Stimulated activated CD4-positive, alpha-beta T cell treated with anti-CD3 and anti-CD28 coated beads, Interleukin-12 subunit alpha, Interleukin-12 subunit beta, amount 100 ng/mL, for 24 hours (primary cell): ENCODE results near the gene KCNQ1OT1.
"Not testable (repeated sequence)": the region's sequence is repeated elsewhere in the genome, so short reads cannot be mapped to it uniquely, and the experiment has no call there.

Experiments used
- DNase-seq, 2 experiments: peaks; one replicate each; pipeline ENCODE4 v3.0.0-alpha.2; 2020; ENCODE audit warnings: low read depth in 2 of 2

Gene KCNQ1OT1

DNA sequence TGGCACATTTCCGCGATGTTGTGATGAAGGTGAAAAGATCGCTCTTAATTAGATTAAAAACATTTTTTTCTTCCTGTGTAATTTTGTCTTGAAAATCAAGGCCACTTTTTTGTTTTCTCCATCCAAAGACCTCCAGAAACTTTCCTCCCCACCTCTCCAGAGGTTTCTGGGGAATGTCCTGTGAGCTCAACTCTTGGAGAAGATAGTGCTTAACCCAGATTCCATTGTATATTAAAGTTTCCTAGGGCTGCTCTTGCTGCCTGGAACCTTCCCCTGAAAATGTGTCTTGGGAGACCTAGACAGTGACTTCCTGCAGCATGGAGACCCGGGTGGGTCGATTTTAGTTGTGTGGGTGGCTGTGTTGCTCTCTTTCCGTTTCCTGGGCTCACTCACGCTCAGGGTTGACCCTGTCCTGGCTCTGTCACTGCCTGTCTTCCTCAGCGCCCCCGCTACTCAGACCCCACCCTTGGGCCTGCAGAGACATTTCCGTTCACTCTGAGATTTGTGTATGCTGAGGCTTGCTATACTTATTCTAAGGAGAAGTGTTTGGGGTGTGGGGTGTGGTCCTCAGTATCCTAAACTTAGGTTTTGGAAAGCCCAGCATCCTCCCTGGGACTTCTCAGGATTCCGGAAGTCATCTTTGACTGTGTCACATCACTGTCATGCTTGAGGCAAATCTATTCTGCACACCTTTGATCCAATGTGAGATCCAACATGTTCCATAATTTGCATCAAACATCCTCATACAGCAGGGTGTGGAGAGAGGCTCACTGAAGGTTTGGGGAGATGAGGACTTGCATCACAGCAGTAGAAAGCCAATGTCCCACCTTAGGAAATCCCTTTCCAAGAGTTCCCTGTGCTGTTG lies 47.2 kb downstream of the KCNQ1OT1 start:
- no peak for DNase-seq

DNA sequence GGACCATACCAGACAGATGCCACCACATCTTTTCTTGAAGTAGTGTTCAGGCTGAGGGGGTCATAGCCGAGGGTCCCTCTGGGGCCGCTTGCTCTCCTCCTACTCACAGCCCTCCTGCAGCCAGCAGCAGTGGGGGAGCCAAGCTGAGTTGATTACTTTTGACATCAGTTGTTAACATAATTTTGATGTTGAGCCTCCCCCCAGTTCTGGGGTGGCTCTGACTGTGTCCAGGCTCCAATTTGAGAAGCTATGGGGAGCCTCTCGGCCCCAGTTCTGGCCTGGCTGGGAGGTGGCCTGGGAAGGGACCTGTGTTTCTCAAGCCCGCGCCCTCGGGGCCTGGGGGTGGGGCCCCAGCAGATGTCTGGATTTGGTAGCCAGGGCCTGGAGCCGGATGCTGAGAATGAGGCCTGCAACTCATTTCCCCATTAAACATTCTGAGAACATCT lies 47.9 kb downstream of the KCNQ1OT1 start:
- no peak for DNase-seq

DNA sequence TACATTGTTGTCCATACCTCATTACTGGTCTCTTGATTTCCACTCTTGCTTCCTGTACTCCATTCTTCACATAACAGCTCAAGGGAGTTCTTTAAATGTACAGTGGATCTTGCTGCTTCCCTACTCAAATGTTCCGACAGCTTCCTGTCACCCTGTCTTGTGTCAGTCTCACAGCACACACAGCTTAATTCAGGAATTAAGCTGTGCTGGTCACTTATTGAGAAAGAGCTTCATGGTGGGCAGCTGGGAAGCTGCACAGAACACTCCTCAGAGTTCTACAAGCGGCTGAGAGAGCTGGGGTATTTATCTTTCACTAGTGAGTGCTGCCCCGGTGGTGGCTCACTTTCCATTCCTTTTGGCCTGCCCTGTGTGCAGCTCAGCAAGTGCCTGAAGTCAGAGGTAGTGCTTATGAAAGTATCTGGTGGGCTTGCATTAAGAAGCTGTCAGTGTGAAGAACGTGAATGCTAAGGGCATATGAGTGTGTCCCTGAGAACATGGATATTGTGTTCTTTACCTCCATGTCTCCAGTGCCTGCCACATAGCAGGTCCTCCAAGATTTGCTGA lies 48.7 kb downstream of the KCNQ1OT1 start:
- DNase-seq: no peak

DNA sequence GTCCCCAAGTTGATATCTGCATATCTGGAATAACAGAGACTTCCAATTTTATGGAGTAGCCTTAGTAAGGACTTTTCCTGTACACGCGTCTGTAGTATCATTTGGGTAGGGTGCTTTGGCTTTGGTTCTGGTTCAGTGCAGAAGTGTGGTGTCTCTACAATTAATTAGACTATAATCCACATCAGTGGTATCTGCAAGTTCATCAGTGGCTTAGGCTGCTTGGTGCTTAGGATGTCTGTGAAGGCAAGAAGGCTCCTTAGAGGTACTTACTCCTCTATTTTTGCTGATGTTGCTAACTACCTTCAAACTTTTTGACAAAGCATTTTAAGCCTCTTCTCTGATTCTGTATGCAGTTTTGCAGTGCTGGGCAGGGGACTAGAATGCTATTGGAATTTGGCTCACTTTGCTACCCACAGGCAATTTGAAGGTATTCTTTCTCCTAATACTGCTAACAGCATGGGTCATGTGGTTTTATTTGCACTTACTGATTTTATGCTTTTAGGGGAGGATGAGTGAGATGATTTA lies 49.4 kb downstream of the KCNQ1OT1 start:
- DNase-seq: no peak

DNA sequence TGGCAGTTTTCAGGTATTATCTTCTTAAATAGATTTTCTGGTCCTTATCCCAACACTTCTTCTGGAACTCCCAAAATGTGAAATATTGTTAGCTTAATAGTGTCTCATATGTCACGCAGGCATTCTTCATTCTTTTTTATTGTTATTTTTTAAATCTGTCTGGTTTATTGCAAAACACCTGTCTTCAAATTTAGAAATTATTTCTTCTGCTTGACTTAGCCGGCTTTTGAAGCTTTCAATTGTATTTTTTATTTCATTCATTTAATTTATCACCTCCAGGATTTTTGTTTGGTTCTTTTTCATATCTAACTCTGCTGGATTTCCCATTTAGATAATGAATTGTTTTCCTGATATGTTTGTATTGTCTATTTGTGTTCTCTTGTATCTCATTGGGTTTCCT lies 49.9 kb downstream of the KCNQ1OT1 start:
- no peak for DNase-seq

DNA sequence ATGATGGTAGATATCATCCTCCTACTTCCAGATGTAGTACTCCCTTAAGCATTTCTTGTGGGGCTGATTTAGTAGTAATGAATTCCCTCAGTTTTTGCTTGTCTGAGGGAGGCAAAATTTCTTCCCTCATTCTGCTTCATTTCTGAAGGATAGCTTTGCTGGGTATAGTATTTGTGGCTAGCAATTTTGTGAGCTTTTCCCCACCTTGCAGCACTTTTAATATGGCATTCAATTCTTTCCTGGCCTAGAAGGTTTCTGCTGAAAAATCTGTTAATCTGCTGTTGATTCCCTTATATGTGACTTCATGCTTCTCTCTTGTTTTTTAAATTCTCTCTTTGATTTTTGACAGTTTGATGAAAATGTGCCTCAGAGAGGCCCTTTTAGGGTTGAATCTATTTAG lies 50.4 kb downstream of the KCNQ1OT1 start:
- DNase-seq: no peak

DNA sequence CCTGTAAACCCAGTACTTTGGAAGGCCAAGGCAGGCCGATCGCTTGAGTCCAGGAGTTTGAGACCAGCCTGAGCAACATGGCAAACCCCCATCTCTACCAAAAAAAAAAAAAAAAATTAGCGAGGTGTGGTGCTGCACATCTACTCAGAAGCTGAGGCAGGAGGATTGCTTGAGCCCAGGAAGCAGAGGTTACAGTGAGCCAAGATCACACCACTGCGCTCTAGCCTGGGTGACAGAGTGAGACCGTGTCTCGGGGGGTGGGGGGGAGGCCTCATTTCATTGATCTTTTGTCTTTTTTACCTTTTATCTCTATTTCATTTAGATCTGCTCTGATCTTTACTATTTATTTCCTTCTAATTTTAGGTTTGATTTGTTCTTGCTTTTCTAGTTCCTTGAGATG lies 51.8 kb downstream of the KCNQ1OT1 start:
- no peak for DNase-seq

DNA sequence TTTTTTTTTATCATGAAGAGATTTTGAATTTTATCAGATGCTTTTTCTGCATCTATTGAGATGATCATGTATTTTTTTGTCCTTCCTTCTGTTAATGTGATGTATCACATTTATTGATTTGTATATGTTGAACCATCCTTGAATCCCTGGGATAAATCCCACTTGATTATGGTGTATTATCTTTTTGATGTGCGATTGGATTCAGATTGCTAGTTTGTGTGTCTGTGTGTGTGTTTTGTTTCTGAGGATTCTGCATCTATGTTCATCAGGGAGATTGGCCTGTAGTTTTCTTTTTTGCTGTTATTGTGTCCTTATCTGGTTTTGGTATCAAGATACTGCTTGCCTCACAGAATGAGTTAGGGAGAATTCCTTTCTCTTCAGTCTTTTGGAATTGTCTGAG lies 52.6 kb downstream of the KCNQ1OT1 start:
- DNase-seq: no peak

DNA sequence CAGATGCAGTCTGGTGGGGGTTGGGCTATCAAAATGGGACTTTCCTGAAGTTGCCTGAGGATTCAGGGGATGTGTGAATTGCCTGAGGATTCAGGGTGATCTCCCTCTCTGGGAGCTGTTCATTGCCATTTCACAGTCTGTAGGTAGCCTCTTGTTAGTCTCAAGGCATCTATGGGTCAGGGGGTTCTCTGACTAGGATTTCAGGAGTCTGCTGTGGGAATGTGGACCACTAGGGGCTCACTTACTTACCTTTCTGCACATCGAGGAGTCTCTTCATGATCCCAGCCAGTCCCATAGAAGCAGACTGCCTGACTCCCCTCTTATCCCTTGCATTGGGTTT lies 54.0 kb downstream of the KCNQ1OT1 start:
- DNase-seq: no peak

DNA sequence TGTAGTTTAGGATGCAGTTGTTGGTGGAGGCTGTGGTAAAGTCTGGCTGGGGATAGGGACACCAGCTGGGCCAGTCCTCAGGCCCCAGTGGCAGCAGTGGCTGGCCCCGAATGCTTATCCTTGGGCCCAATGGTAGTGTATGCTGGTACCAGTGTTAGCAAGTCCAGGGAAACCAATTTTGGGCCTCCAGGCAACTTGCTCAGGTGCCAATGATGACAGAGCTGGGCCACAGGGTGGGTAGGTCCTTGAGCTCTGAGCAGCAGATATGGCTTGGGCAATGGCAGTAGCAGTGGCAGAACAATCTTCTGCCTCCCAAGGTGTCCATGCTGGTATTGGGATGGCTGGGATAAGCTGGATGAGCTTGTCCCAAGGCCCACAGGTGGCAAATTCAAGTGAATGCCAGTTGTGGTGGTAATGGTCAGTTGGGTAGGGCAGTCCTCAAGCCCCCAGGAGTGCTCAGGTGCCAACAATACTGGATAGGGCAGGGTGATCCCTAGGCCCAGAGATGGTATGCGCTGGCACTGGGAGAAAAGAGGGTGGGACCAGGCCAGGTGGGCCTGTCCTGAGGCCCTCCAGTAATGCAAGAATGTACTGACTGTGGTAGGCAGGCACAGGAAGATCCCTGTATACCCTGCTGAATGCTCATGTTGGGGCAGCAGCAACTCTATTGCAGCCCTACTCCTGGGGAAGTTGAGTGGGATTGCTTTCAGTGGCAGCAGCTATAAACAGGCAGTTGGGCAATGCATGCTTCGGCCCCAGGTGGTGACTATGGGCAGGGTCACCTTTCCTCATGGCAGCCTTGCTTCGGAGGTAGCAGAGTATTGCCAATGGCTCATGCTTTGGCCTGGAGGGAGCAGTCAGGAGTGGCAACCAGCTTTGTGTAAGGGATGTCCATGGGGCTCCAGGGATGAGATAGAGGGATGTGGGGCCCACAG lies 54.7 kb downstream of the KCNQ1OT1 start:
- no peak for DNase-seq

DNA sequence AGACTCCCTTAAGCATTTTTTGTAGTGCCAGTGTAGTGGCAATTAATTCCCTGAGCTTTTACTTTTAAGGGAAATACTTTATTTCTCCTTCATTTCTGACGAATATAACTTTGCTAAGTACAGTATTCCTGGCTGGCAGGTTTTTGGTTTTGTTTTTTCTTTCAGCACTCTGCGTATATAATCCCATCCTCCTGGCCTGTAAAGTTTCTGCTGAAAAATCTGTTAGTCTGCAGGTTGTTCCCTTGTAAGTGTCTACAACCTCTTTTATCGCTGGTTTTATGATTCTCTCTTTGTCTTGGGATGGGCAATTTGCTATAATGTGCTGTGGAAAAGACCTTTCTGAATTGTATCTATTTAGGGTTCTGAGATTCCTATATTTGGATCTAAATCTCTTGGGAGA lies 56.0 kb downstream of the KCNQ1OT1 start:
- DNase-seq: no peak

DNA sequence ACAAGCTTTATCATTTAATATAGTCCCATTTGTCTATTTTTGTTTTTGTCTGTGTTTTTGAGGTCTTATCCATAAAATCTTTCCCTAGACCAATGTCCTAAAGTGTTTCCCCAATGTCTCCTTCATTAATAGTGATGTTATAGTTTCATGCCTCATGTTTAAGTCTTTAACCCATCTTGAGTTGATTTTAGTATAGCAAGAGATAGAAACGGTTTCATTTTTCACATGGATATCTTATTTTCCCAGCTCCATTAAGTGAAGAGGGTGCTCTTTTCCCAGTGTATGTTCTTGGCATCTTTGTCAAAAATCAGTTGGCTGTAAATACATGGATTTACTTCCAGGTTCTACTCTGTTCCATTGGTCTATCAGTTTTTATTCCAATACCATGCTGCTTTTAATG lies 58.2 kb downstream of the KCNQ1OT1 start:
- no peak for DNase-seq

DNA sequence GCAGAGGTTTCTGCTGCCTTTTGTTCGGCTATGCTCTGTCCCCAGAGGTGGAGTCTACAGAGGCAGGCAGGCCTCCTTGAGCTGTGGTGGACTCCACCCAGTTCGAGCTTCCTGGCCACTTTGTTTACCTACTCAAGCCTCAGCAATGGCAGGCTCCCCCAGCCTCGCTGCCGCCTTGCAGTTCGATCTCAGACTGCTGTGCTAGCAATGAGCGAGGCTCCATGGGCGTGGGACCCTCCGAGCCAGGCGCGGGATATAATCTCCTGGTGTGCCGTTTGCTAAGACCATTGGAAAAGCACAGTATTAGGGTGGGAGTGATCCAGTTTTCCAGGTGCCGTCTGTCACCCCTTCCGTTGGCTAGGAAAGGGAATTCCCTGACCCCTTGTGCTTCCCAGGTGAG lies 60.0 kb downstream of the KCNQ1OT1 start:
- not testable (repeated sequence) for DNase-seq

DNA sequence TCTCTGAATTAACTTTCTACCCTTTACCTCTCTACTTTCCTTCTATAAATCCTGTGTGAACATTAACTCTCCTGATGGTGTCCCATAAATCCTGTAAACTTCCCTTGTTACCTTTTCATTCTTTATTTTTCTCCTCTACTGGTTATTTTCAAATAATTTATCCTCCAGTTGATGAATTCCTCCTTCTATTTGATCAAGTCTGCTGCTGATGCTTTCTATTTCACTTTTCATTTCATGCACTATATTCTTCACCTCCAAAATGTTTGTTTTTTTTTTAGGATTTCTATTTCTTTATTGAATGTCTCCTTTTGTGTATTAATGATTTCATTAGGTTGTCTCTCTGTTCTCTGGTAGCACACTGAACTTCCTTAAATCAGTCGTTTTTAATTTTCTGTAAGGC lies 68.6 kb downstream of the KCNQ1OT1 start:
- DNase-seq: no peak

DNA sequence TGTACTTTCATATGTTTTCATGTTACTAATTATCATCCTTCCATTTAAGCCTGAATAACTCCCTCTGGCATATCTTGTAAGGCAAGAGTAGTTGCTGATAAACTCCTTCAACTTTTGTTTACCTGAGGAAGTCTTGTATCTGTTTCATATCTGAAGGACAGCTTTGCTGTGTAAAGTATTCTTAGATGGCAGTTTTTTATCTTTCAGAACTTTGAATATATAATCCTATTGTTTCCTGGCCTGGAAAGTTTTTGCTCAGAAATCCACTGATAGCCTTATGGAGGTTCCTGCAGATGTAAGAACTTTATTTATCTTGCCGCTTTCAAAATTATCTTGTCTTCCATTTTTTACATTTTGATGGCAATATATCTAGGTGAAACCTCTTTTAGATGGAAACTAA lies 69.1 kb downstream of the KCNQ1OT1 start:
- DNase-seq: no peak

DNA sequence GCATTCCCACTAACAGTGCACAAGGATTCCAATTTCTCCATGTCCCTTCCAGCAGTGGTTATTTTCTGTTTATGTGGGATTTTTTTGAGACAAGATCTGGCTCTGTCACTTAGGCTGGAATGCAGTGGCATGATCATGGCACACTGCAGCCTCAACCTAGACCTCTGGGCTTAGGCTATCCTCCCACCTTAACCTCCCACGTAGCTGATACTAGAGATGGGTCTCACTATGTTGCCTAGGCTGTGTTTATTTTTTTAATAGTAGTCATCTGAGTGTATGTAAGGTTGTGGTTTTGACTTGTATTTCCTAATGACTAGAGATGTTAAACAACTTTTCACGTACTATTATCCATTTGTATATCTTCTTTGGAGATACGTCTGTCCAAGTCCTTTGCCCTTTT lies 74.6 kb downstream of the KCNQ1OT1 start:
- no peak for DNase-seq

DNA sequence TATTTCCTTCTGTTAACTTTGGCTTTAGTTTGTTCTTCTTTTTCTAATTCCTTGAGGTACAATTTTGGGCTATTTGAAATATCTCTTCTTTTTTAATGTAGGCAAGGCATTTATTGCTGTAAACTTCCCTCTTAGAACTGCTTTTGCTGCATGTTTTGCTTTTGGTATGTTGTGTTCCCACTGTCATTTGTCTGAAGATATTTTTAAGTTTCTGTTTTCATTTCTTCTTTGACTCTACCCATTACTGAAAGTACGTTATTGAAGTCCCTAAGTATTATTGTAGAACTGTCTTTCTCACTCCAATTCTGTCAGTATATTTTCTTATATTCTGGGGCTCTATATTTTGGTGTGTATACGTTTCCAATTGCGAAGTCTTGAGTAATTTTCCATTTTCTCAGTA lies 77.9 kb downstream of the KCNQ1OT1 start:
- no peak for DNase-seq

DNA sequence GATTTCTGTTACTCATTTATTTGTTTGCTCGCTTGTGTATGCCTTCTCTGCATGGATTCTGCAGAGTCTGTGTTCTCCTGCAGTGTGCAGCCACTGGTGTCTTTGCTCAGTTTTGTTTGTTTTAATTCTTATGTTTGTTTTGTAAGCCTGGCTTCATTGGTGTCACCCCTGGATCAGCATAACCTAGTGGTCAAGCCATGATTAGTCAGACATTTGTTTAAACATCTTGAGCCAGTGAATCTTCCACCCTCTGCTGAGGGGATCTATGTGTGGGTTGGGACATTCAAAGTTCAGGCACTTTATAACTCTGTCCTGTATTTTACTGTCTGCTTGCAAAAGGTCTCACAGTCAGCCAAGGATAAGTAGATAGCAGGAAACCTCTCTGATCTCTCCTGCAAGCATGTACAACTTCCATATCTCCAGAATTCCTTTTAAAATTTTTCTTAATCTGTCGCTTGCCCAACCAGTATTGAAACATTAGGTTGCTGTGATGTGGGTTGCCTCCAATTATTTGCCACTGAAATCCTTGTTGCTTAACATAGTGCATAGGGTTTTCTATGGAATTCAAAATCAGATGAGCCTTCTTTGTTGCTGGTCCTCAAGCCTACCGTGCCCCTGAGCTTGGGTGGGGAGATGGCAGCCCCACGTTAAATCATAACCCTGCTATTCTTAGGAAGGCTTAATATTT lies 86.8 kb downstream of the KCNQ1OT1 start:
- no peak for DNase-seq

DNA sequence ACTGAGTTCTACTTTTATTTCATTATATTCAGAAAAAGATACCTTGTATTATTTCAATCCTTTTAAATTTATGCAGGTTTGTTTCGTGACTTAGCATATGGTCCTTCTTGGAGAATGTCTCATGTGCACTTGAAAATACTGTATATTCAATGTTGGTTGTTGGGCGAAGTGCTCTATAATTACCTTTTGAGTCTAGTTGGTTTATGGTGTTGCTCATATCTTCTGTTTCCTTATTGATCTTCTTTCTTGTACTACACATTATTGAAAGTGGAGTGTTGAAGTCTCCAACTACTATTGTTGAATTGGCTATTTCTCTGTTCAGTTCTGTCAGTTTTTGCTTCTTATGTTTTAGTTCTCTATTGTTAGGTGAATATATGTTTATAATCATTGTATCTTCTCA lies 90.4 kb downstream of the KCNQ1OT1 start:
- DNase-seq: no peak

DNA sequence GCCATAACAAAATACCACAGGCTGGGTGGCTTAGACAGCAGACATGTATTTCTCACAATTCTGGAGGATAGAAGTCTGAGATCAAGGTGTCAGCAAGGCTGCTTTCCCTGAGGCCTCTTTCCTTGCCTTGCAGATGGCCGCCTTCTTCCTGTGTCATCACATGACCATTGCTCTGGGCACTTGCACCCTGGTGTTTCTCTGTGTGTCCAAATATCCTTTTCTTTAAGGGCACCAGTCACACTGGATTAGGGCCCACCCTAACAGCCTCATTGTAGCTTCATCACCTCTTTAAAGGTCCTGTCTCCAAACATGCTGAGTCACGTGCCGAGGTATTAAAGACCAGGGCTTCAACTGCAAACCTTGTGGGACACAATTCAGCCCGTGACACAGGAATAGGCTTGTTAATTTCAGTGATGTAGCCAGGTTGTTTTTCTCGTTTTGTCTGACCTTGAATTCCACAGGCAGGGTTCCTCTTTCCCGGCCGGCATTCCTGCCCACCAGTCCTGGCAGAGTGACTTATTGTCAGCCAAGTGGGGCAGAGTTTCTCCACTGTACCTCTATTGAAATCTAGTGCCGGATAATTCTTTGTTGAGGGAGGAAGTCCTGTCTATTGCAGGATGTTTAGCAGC lies 100.1 kb downstream of the KCNQ1OT1 start:
- DNase-seq: no peak

DNA sequence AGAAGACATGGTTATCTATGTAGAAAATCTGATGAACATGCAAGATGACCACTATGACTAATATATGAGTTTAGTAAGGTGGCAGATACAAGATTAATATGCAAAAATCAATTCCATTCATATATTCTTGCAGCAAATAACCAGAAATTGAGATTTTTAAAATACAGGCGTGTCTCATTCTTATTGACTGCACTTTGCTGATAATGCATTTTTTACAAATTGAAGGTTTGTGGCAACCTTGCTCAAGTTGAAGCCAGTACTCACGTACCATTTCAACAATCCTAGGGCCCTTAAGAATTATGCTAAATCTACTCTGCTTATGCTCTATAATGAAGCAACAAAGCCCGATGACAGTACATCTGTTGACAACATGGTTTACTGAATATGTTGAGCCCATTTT lies 104.6 kb downstream of the KCNQ1OT1 start:
- no peak for DNase-seq
